GM19025 (cell line): ENCODE results near the gene WWOX.
A peak's percentile ranks its signal among the peaks of the same experiment; 100 is the strongest.

Experiments used
- ATAC-seq: cut with Tn5 transposase; IDR thresholded peaks from one replicate; pipeline ENCODE4 v1.9.1; 2021; ENCODE audit warnings: mild to moderate bottlenecking, low read depth, moderate library complexity; ENCODE audit not compliant: unreplicated experiment

The WWOX gene

GRCh38 chr16:78735337-78735736 lies 635.9 kb downstream of the WWOX start:
- ATAC-seq: no peak

DNA sequence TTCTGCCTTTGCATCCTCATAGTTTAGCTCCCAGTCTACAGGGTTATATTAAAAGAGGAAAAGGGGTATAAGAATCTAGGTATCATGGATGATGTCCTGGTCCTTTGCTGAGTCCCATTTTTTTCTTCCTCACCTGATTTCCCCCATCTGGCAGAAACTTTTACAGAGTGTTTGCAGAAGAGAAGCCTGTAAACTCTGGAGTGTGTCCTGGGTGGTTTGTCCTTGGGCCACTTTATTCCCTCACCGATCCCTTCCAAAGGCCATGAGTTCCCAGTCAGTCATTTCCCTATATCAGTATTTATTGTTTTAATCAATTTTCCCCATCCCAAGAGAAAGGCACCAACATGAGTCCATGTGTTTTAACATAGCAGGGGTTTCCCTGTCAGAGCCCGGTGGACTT lies 638.2 kb downstream of the WWOX start:
- no peak for ATAC-seq

DNA sequence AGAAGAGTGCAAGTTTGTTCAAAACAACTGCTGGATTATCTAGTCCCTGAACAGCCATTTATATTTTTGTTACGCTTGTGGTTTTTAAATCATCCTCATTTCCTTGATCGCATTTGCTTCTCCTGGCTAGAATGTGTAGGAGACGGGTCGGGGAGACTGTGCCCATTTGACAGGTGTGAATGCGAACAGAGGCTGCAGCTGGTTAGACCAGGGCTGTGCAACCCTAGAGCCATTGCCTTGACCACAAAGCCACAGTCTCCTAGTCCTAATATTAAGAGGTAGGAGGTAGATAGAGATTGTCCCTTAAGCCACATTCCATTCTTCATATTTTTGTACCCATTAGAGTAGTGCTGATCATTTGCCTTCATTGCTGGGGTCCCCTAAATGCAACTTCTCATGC lies 639.1 kb downstream of the WWOX start:
- ATAC-seq: no peak

GRCh38 chr16:78740269-78740668 lies 640.8 kb downstream of the WWOX start:
- no peak for ATAC-seq

DNA sequence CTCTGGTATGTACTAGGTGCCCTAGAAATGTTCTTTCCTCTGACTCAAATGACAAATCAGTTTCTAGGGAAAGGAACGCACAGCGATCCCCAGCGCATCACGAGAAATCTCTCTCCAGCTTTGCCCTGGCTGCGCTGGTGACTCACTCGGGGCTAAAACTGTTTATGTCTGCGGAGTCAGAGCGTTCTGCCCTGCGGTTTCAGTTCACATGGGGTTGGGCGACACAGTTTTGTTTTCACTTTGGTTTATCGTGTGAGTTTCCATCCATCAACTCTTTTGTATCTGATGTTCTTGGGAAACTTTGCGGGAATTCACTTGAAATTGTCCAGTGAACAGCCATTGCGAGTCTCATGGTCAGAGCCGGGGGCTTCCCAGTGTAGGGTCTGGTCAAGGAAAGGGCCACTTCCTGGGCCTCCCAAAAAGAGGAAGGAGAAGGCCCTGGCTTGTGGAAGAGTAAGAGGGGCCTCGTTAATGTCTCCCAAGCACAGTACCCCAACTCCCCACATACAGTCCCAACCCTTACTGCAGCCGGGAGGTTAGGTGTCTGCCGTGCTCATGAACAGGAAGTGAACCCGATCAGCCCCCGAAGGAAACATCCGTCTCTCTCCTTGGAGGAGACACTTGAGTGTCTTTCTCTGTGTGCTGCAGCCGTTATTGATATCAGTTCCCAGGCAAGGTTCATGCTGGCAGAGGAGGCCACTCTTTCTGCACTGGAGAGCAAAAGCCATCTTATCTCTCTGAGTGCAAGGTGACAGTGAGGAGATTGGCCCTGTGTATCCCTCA lies 643.2 kb downstream of the WWOX start:
- ATAC-seq: peak; percentile 95

DNA sequence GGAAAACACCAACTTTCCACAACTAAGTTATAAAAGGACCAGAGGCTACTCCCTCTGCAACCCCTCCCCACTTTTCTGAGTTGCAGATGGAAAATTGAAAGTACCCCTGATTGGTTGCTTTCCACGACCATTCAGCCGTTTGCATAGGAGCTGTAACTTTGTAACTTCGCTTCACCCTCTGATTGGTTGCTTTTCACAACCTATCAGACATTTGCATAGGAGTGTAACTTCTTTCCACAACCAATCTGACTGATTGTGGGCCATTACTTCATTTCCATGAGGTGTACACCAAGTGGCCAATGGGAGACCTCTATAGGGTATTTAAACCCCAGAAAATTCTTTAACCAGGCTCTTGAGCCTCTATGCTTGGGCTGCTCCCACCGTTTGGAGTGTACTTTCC lies 644.1 kb downstream of the WWOX start:
- ATAC-seq: no peak

GRCh38 chr16:78744099-78744498 lies 644.6 kb downstream of the WWOX start:
- no peak for ATAC-seq

DNA sequence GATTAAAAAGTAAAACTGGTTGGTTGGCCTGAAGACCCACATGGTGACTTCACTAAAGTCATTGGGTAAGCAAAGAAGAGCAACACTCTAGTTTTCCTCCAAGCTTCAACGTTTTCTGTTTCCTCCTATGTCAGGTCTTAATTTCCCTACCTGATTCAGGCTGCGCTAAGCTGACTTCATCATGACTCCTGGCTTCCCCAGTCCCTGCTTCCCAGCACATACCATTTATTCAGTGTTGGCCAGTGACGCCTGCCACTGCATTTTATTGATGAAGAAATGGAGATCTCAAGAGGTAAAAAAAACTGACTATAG lies 645.3 kb downstream of the WWOX start:
- no peak for ATAC-seq

- no peak for ATAC-seq
These were observed 645.9 kb downstream of the WWOX start for GRCh38 chr16:78745108-78746019.

DNA sequence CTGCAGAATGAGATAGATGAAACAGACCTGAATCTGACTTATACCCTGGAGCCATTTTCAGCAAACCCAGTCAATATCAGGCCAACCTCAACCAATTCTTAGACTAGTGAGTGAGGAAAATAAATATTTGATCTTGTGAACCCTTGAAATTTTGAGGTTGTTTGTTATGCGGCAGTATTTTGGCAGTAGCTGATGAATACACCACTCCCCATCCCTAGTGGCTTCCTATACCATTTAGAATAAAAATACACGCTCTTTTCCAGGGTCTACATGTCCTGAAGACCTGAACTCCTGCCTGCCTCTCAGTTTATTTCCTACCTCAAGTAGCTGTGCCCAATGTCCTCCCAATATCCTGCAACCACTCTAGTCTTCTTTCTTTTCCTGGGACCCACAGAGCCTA lies 647.3 kb downstream of the WWOX start:
- ATAC-seq: no peak

GRCh38 chr16:78748220-78748929 lies 648.9 kb downstream of the WWOX start:
- ATAC-seq: no peak

- ATAC-seq: peak; percentile 50
These were observed 650.4 kb downstream of the WWOX start for GRCh38 chr16:78749745-78750268.

DNA sequence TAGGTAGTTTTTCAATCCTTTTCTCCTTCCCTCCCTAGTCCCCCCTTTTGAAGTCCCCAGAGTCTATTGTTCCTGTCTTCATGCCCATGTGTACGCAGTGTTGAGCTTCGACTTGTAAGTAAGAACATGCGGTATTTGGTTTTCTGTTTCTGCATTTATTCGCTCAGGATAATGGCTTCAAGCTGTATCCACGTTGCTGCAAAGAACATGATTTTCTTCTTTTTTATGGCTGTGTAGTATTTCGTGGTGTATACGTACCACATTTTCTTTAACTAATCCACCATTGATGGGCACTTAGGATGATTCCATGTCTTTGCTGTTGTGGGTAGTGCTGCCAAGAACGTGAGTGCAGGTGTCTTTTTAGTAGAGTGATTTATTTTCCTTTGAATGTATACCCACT lies 651.2 kb downstream of the WWOX start:
- no peak for ATAC-seq

DNA sequence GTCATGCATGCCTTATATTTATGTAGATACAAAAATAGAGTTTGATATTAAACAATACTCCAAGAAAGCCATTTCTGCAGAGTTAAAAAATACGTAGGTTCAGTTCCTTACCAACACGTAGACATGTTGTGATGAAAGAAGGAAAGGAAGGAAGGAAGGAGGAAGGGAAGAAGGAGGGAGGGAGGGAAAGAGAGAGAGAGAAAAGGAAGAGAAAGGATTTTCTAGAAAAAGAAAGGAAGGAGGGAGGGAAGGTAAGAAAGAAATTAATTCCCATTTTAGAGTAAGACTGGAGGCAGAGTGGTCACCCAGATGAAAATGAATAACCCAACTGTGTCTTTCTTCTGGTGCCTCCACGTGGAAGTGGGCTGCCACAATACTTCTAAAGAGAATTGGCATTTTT lies 652.1 kb downstream of the WWOX start:
- no peak for ATAC-seq

GRCh38 chr16:78754713-78755112 lies 655.3 kb downstream of the WWOX start:
- no peak for ATAC-seq

DNA sequence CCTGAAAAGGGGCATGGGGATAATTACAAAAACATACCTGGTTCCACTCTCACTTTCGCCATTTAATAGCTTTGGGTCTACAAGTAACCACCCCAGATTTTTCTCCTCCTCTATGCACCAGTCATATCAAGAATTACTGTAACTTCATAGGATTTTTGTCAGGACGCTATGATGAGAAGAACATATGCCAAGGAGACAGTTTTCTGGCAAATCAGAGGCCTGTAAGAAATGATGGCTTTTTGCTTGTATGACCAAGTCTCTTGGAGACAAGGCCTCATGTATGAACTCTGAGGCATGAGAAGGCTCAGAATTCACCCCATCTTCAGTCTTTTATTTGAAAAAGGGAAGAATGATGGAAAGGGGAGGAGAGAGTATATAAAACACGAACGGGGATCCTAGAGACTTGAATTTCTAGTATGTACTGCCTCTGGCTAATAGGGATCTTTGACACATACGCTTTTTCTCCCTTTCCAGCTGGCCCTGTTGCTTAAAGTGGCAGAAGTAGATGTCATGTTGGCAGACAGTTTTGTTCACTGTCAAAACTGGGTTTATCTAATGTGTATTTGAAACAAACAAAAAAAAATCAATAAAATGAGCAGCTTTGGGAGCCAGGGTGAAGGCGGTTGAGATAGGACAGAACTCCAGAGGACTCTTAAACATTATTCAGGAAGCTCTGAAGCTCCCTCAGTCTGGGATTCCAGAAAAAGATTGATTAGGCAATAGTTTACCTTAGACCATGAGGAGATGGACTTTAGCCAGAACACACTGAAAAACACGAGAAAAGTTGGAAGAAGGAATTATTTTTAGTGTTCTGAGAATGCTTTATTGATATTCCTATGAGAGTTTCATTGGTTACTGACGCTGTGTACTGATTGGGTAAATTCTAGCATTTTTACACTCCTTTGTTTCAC lies 656.6 kb downstream of the WWOX start:
- no peak for ATAC-seq

DNA sequence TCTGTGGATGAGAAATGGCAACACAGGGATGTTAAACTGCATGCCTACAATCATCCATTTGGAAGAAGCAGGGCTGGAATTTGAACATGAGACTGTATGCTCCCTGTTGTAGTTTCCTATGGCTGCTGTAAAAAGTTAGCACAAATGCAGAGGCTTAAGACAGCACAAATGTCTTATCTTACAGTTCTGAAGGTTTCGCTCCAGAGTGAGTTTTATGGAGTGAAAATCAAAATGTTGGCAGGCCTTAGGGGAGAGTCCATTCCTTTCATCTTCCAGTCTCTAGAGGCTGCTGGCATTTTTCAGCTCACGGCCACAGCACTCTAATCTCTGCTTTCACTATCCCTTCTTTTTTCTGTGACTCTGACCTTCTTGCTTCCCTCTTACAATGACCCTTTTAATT lies 660.1 kb downstream of the WWOX start:
- no peak for ATAC-seq

- no peak for ATAC-seq
These were observed 661.2 kb downstream of the WWOX start for GRCh38 chr16:78760611-78761010.

DNA sequence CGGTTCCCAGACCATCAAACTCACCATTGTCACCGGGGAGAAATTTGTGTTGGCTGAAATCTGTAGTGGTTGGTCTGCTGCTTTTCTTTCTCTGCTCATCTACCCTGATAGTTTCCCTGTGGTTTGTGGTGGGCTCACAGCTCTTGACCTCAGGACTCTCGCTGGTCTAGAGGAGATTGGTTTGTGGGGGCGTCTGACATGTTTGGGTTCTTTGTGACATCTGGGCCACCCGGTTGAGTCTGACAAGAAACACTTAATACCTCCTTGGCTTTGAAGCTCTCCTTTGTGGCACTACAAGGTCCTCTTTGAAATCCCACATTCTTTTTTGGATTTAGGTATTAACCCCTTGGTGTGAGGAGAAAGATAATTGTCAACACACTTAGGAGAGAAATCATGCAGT lies 662.0 kb downstream of the WWOX start:
- ATAC-seq: peak; percentile 62

DNA sequence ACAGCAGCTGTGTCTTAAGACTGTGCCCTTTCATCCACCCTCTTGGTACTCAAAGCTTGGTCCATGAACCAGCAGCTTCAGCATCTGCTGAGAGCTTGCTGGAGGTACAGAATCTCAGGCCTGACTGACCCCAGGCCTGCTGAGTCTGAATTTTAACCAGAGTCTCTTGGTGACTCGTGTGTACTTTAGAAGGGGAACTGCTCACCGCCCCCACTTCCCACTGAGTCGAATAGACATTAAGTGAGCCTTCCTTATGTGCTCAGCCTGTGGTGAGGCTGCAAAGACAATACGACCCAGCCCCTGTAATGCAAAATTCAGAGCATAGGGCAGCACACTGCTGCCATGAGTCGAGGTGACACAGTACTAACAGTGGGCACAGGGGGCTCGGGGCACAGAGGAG lies 662.8 kb downstream of the WWOX start:
- no peak for ATAC-seq
